ENCODE measurements around the gene CTSH.

GRCh38 chr15:78947506-78947905, 2.7 kb upstream of the CTSH start:
- TF ChIP-seq CTCF (IDR thresholded peaks at IDR 0.05; ENCODE audit: low read depth, low read length) = no peak
- TF ChIP-seq POLR2A (IDR thresholded peaks at IDR 0.05; ENCODE audit: extremely low read depth, insufficient read length) = no peak
- TF ChIP-seq, protein P1, sequence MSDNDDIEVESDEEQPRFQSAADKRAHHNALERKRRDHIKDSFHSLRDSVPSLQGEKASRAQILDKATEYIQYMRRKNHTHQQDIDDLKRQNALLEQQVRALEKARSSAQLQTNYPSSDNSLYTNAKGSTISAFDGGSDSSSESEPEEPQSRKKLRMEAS (IDR thresholded peaks at IDR 0.05; ENCODE audit: low read depth, low read length) = no peak
- TF ChIP-seq MYC (IDR thresholded peaks at IDR 0.05; ENCODE audit: low read depth, low read length) = no peak

Data from NB4 (cell line).